HG02938 (cell line): ENCODE data around the gene DDX11.
A peak's percentile ranks its signal among the peaks of the same experiment; 100 is the strongest.
"Not testable (repeated sequence)": the region's sequence is repeated elsewhere in the genome, so short reads cannot be mapped to it uniquely, and the experiment has no call there.

Experiments
- ATAC-seq: cut with Tn5 transposase; IDR thresholded peaks from one replicate; pipeline ENCODE4 v1.9.1; 2021; ENCODE audit warnings: mild to moderate bottlenecking, moderate library complexity; ENCODE audit not compliant: unreplicated experiment

Gene DDX11

DNA sequence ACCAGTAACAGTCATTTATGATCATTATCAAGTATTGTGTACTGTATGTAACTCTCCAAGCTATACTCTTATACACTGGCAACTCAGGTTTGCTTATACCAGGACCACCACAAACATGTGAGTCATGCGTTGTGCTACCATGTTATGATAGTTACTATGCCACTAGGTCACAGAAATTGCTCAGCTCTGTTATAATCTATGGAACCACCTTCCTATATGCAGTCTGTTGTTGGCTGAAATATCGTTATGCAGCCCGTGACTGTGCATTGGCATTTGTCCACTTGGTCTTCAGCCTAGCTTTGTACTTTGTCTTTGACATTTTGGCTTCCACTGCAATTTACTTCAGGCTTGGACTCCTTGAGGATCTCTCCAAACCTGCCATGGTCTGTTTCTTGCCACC, 7.5 kb upstream of the DDX11 start:
- not testable (repeated sequence) for ATAC-seq

DNA sequence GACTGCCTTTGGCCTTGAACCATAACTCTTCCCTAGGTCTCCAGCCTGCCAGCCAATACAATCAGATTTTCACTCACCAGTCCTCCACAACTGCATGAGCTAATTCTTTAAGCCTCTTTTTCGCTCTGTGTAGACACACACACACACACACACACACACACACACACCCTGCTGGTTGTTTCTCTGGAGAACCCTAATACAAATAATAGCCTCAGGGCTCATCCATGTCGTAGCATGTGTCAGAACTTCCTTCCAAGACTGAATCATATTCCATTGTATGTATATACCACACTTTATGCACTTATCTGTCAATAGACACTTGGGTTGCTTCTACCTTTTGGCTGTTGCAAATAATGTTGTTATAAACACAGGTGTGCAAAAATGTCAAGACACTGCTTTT, 6.0 kb upstream of the DDX11 start:
- not testable (repeated sequence) for ATAC-seq

GRCh38 chr12:31070971-31071740, 2.5 kb upstream of the DDX11 start:
- not testable (repeated sequence) for ATAC-seq

GRCh38 chr12:31072962-31073361, 698 bp upstream of the DDX11 start:
- not testable (repeated sequence) for ATAC-seq

DNA sequence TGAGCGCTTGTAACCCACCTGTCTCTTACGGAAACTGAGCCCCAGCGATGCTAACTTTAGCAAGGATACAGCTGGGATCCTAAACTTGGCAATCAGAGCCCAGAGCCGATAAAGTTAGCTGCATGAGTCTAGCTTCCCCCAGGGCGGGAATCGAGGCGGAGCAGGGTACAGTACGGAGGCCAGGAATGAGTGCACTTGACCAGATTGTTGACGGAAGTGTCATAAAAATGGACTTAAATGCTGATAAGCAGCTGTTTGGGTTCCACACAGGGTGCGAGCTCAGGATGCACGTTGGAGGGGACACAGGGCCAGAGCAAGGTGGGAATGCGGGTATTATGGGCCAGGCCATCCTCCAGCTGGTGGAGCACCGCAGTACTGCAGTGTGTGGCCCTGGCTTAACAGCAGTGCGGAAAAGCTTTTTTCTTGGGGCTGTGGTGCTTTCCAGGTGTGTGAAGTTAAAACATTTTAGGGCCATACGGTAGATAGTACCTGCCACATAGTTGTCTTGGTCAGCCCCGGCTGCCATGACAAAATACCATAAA, 744 bp downstream of the DDX11 start:
- peak; percentile 50 for ATAC-seq

DNA sequence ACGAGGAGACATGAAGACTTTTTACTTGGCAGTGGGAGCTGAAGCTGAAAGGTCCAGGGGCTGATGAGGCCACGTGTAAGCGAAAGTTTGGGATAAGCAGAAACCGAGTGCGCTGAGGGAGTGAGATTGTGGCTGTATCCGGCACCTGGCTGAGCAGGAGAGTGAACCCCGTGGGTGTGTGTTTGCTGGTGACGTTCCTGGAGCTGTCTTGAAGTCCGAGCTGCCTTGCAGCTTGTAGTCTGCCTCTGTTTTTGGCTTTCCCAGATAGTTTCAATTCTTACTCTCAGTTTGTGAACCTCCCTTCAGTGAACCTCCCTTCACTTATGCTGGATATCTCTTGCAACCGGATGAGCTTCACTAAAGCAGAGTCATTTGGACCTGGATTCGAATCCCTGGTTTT, 2.5 kb downstream of the DDX11 start:
- ATAC-seq: not testable (repeated sequence)

- not testable (repeated sequence) for ATAC-seq
Measured at GRCh38 chr12:31077095-31077494, 3.4 kb downstream of the DDX11 start.

- ATAC-seq: not testable (repeated sequence)
Measured at GRCh38 chr12:31077998-31078397, 4.3 kb downstream of the DDX11 start.

DNA sequence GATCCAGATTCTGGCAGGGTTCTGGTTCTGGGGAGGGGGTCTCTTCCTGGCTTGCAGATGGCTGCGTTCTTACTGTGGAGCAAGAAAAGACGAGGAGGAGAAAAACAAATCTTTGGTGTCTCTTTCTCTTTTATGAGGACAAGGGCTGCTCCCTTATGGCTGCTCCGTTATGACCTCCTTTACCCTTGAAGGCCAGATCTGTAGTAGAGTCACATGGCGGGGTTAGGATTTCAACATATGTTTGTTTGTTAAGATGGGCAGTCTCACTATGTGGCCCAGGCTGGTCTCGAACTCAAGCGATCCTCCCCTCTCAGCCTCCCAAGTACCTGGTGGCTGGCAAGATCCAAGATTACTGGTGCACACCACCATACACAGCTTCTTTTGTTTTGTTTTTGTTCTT, 5.8 kb downstream of the DDX11 start:
- not testable (repeated sequence) for ATAC-seq

DNA sequence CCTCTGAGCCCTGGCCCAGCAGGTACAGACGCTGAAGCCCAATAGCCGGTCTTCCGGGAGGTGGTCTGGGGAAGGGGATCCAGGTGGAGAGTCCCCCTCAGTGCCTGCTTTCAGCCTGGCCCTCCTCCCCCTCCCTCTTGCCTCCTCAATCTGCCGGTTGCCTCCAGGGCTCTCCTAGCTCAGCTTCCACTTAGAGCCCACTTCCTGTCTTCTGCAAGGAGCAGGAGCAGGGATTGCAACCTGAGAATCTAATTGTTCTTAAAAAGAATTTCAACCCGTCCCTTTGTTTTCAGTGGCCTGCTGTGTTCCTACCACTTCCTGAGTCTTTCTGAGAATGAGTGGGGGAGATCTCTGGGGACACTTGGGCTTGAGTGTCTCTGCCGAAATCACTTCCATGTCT, 6.6 kb downstream of the DDX11 start:
- ATAC-seq: not testable (repeated sequence)

DNA sequence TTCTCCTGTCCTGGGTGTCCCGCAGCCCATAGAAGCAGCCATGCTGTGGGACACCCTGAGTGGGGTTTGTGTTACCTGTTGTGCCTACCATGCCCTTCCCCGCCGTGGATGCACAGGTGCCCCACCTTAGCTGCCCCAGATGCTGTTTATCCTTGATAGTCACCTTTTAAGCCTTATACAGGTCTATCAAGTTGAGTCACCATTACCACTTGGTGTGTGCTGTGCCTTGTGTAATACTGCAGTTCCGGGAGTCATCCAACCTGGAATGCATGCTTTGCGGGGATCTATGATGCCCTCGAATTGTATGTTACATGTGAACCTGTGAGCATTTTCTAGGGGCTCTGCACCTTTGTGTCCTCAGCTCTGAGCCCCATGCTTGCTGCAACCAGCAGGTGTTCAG, 7.6 kb downstream of the DDX11 start:
- not testable (repeated sequence) for ATAC-seq

- not testable (repeated sequence) for ATAC-seq
Measured at GRCh38 chr12:31084241-31084640, 10.6 kb downstream of the DDX11 start.

GRCh38 chr12:31086032-31086431, 12.4 kb downstream of the DDX11 start:
- ATAC-seq: not testable (repeated sequence)

GRCh38 chr12:31087486-31087885, 13.8 kb downstream of the DDX11 start:
- ATAC-seq: not testable (repeated sequence)

GRCh38 chr12:31087956-31088355, 14.3 kb downstream of the DDX11 start:
- ATAC-seq: not testable (repeated sequence)

- no peak for ATAC-seq
Measured at GRCh38 chr12:31089072-31089471, 15.4 kb downstream of the DDX11 start.

DNA sequence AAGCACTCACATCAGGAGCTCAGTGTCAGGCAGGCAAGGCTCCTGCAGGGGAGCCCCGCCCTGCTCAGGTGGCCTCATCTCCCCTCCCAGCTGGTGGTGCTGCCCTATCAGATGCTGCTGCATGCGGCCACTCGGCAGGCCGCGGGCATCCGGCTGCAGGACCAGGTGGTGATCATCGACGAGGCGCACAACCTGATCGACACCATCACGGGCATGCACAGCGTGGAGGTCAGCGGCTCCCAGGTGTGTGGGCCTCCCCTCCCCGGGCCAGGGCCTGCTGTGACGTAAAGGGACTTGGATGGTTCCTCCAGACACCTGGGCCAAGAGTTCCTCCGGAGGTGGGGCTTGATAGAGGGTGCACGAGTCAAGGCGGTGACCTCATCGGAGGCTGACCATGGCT, 18.0 kb downstream of the DDX11 start:
- not testable (repeated sequence) for ATAC-seq

- not testable (repeated sequence) for ATAC-seq
Measured at GRCh38 chr12:31092718-31093117, 19.1 kb downstream of the DDX11 start.

- ATAC-seq: not testable (repeated sequence)
Measured at GRCh38 chr12:31095080-31095860, 21.6 kb downstream of the DDX11 start.

DNA sequence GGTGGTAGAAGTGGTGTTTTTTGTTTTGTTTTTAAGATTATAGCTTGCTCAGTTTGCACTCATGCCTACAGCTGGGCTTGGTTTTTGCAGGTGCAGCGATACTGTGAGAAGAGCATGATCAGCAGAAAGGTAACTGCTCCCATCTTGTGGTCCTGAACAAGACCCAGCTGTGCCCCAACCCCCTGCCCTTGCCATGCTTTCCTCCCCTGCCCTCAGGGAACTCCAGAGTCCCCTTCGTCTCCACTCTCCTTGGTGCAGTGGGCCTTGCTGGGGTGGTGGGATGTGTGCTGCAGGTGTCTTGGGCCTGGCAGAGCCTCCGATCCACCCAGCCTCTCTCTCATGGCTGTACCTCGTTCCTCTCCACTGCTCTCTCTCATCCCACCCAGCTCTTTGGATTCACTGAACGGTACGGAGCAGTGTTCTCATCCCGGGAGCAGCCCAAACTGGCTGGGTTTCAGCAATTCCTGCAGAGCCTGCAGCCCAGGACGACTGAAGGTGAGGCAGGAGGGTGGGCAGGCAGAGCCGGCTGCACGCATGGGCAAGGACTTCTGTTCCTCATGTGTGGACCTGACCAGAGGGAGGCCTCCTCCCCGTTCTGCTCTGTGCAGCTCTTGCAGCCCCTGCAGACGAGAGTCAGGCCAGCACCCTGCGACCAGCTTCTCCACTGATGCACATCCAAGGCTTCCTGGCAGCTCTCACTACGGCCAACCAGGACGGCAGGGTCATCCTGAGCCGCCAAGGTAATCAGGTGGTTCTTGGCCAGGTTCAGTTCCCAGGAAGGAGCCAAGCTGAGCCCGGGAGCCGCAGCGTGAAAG, 22.8 kb downstream of the DDX11 start:
- ATAC-seq: not testable (repeated sequence)

- not testable (repeated sequence) for ATAC-seq
Measured at GRCh38 chr12:31097819-31098218, 24.2 kb downstream of the DDX11 start.
